HCT116 (cell line): ENCODE results near the gene FHL5.

Experiments
- CTCF ChIP-seq, 3 experiments: fragments of 200-600 bp in 1 of 3; sonication (generic) in 1 of 3; IDR thresholded peaks in 2 of 3; conservative IDR thresholded peaks in 1 of 3; 2 replicates each; pipeline ENCODE4 v1.5.1; 2012 to 2017; ENCODE audit warnings: low read depth in 2 of 3, low read length in 2 of 3, antibody characterized with exemption in 1 of 3, borderline replicate concordance in 1 of 3, control low read depth in 1 of 3, mild to moderate bottlenecking in 1 of 3, mixed read lengths in 1 of 3, mixed run types in 1 of 3, moderate library complexity in 1 of 3; ENCODE audit not compliant: insufficient read depth in 1 of 3
- EZH2 ChIP-seq: fragments of 200-600 bp; sonication (generic); IDR thresholded peaks from 2 replicates; pipeline ENCODE4 v1.6.1; 2017; ENCODE audit warnings: antibody characterized with exemption, mixed run types
- EZH2phosphoT487 ChIP-seq: fragments of 200-600 bp; IDR thresholded peaks from 2 replicates; pipeline ENCODE4 v1.6.1; 2018; ENCODE audit warnings: antibody characterized with exemption, borderline replicate concordance
- POLR2A ChIP-seq: IDR thresholded peaks from 2 replicates; pipeline ENCODE4 v1.7.0; 2011; ENCODE audit warnings: borderline replicate concordance; ENCODE audit not compliant: insufficient read depth, insufficient read length; ENCODE audit errors: extremely low read depth
- POLR2AphosphoS5 ChIP-seq: IDR thresholded peaks from 2 replicates; pipeline ENCODE4 v1.6.1; 2011; ENCODE audit warnings: mild to moderate bottlenecking, low read depth, low read length, moderate library complexity
- REST ChIP-seq: IDR thresholded peaks from 2 replicates; pipeline ENCODE4 v1.6.1; 2012; ENCODE audit warnings: low read depth
- SP1 ChIP-seq: IDR thresholded peaks from 2 replicates; pipeline ENCODE4 v1.6.1; 2012; ENCODE audit warnings: low read depth
- TCF7L2 ChIP-seq: IDR thresholded peaks from 2 replicates; pipeline ENCODE4 v1.7.0; 2011; ENCODE audit warnings: borderline replicate concordance, inconsistent platforms; ENCODE audit not compliant: insufficient read depth, insufficient read length; ENCODE audit errors: extremely low read depth
- YY1 ChIP-seq: IDR thresholded peaks from 2 replicates; pipeline ENCODE4 v1.6.1; 2011; ENCODE audit warnings: low read length, low read depth, moderate library complexity, mild to moderate bottlenecking; ENCODE audit not compliant: insufficient replicate concordance; ENCODE audit errors: extremely low read depth

GRCh38 chr6:96657344-96657743 lies 94.4 kb downstream of the FHL5 start:
- TF ChIP-seq CTCF (IDR thresholded peaks at IDR 0.05 in 2 of 3, conservative IDR thresholded peaks at IDR 0.05 in 1 of 3; ENCODE audit: borderline replicate concordance in 1 of 3, insufficient read depth in 1 of 3, low read depth in 2 of 3, low read length in 2 of 3) (no peak), POLR2AphosphoS5 (no peak), TCF7L2 (no peak), YY1 (no peak), POLR2A (no peak), EZH2phosphoT487 (no peak), EZH2 (no peak), SP1 (no peak), REST (no peak)
